Stimulated activated CD4-positive, alpha-beta T cell treated with anti-CD3 and anti-CD28 coated beads, Interleukin-4, amount 100 ng/mL, for 1 hour (primary cell): ENCODE results near the gene MLNR.

Source experiments
- DNase-seq: peaks from one replicate; pipeline ENCODE4 v3.0.0-alpha.2; 2020

The MLNR gene

GRCh38 chr13:49226613-49227012 lies 6.5 kb downstream of the MLNR start:
- no peak for DNase-seq

GRCh38 chr13:49234741-49235140 lies 14.6 kb downstream of the MLNR start:
- no peak for DNase-seq

DNA sequence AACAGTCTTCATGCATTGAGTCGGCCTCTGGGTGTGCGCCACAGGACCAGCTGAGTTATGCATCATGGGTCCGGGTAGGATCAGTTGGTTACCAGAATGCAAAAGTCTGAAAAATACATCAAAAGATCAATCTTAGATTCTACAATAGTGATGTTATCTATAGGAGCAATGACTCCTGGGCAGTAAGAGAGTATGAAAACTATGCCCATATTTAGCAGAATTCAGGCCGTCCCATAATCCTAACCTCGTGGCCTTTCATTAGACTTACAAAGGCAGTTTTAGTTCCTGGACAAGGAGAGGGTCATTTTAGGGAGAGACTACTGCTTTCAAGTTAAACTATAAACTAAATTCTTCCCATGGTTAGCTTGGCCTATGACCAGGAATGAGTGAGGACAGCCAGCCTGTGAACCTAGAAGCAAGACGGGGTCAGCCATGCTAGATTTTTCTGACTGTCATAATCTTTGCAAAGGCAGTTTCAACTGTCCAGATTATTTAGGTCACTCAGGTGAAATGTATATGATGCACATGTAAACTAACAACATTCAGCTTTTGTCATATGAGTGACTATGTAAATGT lies 15.8 kb downstream of the MLNR start:
- DNase-seq: no peak

DNA sequence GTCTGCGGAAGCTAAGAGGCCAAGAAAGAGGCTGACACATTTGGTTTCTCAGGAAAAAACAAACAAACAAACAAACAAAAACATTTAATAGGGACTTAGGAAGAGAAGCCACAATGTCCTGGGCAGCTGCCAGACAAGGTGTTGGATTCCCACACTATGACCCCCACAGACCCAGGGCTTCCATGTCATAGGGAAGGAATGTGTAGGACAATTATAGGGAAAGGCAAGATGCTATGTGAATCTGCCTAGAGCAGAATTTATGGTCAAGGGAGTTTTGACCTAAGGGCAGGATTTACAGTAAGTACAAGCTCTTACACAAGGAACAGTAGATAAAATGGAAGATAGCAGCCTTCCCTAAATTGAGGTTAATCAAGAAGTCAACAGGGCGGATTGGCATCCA lies 18.5 kb downstream of the MLNR start:
- no peak for DNase-seq

DNA sequence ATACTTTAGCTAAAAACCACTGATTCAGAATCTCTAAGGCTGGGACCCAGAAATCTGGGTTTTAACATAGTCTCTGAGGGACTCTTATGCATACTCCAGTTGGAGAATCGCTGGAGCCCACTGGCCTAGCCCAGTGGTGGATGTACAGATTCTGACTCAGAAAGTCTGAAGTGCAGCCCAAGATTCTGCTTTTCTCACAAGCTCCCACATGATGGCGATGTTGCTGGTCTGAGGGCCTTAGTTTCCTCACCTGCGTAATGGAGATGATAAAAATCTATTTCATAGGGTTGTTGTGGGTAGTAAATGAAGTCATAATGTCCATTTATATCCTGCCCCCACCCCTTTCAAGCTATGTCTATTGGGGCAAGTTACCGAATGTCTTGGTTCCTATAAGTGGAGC lies 19.9 kb downstream of the MLNR start:
- peak; percentile 20 for DNase-seq

DNA sequence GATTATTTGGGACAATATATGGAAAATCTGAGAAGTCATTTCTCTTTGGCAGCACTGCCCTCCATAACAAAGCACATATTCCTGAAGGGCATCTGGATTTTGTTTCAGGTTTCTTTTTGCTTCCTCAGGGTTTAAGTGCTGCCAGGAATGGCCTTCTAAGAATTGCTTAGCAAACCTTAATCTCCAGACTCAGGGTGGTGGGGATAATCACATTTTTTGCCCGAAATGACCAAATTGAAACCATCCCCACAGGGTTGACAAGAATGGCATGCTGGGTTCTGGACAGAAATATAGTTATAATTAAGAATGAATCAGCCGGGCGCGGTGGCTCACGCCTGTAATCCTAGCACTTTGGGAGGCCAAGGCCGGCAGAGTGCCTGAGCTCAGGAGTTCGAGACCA lies 21.2 kb downstream of the MLNR start:
- no peak for DNase-seq

GRCh38 chr13:49245101-49245500 lies 25.0 kb downstream of the MLNR start:
- no peak for DNase-seq

GRCh38 chr13:49246850-49247642 lies 26.9 kb downstream of the MLNR start:
- DNase-seq: no peak

DNA sequence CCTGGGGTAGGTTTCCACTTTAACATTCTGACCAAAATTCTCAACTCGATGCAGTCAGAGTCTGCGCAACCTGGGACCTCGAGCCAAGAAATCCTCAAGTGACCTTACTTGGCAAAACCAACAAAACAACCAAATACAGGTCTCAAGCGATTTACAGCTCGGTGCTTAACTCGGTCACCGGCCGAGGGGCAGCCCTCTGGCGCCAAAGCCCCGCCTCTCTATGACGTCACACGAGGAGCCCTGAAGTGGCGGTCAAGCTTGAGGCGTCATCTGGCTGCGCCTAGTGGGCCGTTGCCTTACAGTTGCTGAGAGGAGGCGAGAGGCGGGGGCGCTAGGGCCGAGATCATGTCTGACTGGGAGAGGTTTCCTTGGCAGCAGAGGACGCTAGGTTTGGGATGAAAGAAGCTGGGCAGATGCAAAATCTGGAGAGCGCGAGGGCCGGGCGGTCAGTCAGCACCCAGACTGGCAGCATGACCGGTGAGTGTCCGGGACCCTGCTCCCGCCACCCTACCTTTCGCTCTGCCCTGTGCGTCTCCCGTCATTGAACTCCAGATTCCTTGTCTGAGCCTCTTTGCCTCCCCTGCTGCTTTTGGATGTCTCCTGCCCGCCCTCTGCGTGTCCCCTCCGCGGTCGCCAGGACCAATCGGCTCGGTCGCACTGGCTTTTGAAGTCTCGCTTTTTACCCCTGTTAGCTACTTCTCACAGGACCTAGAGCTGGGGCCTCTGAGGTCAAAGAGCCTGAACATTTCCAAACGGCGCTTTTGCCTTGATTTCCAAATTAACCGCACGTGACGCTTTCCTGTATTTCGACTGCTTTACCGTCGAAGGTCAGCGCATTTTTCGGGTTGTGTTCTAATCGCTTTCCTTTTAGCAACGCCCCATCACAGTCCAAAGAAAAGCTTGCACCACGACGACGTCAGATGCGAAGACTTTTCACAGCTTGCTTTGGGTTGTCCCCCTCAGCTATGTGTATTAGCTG lies 27.8 kb downstream of the MLNR start, which contains the start of gene CDADC1:
TSS of gene CDADC1 (plus strand) at position 283 of the 979 bp plus-strand sequence. CDS start at position 396, 113 bp downstream.
- peak; percentile 87 for DNase-seq

GRCh38 chr13:49248622-49249002 lies 28.5 kb downstream of the MLNR start:
- DNase-seq: no peak

DNA sequence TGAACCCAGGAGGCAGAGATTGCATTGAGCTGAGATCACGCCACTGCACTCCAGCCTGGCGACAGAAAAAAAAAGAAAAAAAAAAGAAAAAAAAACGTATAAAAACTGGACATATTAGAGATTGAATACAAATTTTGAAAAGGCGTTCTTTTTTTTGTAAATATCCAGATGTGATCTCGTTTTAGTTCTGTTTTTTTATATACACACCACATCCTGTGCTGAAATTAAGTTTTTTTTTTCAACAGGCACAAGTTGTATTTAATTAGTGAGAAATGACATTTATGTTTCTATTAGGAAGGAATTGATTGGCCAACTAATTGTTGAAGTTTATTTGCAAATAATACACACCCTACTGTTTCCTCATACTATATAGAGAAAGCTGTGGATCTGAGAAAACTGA lies 31.2 kb downstream of the MLNR start:
- DNase-seq: no peak

DNA sequence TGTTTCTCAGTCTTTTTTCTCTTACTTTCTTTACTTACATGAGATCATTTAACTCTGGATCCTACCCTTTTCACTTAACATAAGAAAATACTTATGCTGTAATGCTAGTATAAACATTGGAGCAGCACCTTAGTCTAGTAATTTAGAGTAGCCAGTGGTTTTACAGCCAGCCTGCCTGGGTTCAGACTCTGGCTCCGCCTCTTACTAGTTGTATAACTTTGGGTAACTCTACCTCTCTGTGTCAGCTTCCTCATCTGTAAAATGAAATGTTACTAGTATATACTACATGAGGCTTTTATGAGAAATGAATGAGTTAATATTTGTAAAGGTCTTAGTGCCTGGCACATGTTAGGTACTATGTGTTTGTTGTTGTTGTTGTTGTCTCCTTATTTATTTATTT lies 33.2 kb downstream of the MLNR start:
- no peak for DNase-seq

GRCh38 chr13:49254007-49254406 lies 33.9 kb downstream of the MLNR start:
- no peak for DNase-seq

GRCh38 chr13:49256841-49257240 lies 36.7 kb downstream of the MLNR start:
- DNase-seq: no peak

DNA sequence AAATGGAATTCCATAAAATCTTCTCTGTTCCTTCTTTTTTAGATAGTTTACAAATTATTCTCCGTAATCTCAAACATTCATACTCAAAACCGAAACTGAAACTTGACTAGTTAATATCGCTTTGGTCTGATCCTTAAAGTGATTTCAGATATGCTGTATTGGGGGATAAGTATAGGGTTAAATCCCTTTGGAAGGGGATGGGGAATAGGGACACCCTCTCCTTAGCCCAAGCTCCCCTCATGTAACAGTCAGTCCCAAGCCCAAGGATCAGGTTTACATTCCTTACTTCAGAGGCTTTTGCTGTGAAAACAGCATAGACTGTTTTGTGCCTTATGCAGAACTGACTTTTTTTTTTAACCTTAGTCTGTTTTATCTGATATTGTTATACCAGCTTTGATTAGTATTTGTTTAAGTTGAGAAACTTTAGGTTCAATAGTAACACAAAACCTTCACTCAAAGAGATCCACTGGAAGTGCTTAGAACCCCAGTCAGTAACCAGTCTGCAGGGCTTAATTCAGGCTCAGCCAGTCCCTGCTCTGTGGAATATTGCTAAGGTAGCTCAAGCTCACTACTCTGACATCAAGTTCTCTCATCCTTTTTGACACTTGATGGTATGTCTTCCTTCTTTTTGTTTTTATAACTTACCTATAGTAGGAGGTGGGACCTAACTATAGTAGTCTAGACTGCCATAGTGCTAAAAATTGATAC lies 38.1 kb downstream of the MLNR start:
- DNase-seq: no peak

GRCh38 chr13:49259586-49259985 lies 39.4 kb downstream of the MLNR start:
- DNase-seq: no peak

DNA sequence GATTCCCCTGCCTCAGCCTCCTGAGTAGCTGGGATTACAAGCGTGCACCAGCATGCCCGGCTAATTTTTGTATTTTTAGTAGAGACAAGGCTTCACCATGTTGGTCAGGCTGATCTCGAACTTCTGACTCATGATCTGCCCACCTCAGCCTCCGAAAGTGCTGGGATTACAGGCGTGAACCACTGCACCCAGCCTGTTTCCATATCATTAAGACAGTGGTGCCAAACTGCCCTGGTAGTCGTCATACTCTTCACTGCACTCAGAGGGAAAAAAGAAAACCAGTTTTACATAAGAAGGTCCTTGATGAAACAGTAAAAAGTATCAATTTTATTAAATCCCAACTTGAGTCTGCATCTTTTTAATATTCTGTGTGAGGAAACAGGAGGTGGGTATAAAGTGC lies 42.5 kb downstream of the MLNR start:
- no peak for DNase-seq

- no peak for DNase-seq
These were observed 45.7 kb downstream of the MLNR start for GRCh38 chr13:49265822-49266221.

- DNase-seq: no peak
These were observed 51.1 kb downstream of the MLNR start for GRCh38 chr13:49271264-49271663.
